ENCODE results near the gene CLEC3B. TPM values are rescaled to one million over a fixed set of nuclear protein-coding genes. Genes with fewer than 3 reads are reported as not detected.
"Not testable (repeated sequence)": the region's sequence is repeated elsewhere in the genome, so short reads cannot be mapped to it uniquely, and the experiment has no call there.

The CLEC3B gene
- total RNA-seq, 1 donor from 2014 or later, result 70.8 TPM

DNA sequence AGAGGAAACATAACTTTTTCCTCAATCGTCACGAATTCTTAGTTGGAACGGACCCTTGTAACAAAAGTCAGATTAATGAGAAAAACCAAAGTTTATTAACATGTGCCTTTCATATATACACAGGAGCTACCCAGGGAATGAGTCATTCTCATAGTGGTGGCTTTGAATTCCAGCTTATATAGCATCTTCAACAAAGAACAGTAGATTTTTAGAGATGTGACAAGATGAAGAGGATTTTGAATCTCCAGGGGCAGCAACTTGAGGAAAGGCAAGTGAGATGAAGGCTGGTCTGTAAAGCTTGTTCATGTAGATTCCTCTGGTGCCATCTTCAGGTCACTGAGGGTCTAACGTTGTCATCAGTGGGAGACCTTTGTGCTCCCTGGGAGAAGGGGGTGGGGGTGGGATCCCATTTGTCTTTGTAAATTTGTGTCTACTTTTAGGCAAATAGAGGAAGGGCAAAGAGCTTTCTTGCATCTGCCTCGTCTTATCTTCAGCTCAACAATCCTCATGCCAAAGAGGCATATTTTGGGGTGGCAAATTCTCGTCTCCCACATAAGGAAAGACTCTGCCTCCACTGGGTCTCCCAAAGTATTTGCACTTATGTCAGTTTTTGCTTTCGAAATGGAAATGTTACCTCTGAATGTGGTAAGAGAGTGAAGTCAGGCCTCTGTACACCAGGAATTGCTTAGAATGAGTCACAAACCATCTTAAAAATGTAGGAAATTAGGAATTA is 29.5 kb downstream of the CLEC3B start:
- DNase-seq (ENCODE audit: missing footprints), result no peak
- intact Hi-C loops (cut with DNase I), result loop anchor here (2.0 kb wide), 1 partner anchor 59 kb away; no protein-coding TSS in a partner anchor
- no peak for ATAC-seq

GRCh38 chr3:45056608-45057301 is 30.7 kb downstream of the CLEC3B start:
- intact Hi-C loops (cut with DNase I), result loop anchor here (2.0 kb wide), 1 partner anchor 58 kb away; no protein-coding TSS in a partner anchor
- ATAC-seq, result peak; percentile 95
- no peak for DNase-seq (ENCODE audit: missing footprints)

DNA sequence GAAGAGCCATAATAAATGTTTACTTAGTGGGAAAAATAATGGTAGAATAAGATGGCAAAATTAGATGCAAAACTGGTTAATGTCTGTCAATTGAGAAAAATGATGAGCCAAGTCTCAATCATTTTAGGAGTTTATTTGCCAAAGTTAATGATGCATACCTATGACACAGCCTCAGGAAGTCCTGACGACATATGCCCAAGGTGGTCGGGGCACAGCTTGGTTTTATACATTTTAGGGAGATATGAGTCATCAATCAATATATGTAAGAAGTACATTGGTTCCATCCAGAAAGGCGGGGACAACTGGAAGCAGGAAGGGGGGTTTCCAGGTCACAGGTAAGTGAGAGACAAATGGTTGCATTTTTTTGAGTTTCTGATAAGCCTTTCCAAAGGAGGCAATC is 31.5 kb downstream of the CLEC3B start:
- intact Hi-C loops (cut with DNase I), result loop anchor here (2.0 kb wide), 1 partner anchor 57 kb away; no protein-coding TSS in a partner anchor
- DNase-seq (ENCODE audit: missing footprints) (no peak), ATAC-seq (no peak)

DNA sequence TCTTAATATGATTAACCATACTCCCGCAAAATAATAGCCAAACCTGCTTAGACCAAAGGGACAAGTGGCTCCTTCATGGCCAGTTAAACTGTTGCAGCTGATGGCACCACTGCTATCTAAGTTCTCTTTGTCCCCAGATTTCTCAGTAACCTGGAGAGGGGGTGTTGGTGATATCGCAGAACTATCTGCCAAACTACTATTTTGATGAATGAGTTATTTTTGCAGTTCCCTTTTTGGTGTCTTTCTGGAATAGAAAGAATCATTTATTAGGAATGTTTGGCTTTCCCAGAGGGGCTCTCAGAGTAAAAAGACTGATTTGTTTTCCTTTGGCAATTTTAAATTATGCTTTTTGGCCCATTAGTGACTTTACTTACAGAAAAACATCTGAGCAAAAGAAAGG is 33.0 kb downstream of the CLEC3B start:
- DNase-seq (ENCODE audit: missing footprints), result no peak
- intact Hi-C loops (cut with DNase I), result no loop called here
- ATAC-seq, result no peak

DNA sequence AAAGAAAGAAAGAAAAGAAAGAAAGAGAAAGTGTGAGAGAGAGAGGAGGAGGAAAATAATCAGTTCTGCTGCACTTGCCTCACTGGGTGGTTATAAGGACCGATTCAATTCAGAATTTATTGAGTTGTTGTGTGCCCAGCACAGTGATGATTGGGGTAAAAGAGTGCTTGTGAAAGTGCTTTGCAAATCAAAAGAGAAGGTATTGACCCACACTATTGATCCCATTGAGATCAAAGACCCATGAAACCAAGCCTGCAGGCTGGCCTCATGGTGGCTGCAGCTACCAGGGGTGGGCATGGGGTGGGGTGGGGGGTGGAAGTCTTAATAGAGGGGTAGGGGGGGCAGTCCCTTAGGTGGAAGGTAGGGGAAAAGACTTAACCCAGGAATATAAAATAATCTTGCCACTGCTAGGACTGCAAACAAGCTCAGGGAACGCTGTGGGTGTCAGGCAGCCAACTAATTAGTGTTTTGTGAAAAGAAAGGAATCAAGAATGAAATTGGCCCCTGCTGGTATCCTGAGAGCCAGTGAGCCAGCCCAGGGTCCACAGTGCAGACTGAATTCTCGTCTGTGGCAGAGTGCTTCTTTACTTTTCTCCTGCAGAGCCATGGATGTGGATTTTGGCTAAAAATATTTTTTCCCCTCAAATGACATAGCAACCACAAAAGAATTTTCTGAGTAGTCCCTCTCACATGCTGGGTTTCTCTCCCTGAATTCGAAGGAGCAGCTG is 34.2 kb downstream of the CLEC3B start:
- DNase-seq (ENCODE audit: missing footprints), result no peak
- intact Hi-C loops (cut with DNase I), result no loop called here
- ATAC-seq, result no peak

DNA sequence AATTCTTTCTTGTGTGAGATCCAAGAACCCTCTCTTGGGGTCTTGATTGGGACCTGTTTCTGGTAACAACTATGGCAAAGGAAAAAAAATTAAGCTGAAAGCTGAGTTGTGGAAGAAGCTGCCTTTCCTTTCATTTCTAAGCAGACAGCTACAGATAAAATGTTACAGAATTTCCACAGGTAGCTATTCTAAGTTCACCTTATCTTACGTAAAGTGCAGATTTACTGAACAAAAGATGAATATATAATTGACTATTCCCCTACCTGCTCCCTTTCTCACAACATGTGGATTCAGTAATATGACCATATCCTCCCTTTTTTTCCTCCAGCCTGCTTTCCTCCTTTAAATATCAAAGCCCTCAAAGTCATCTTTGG is 36.6 kb downstream of the CLEC3B start:
- intact Hi-C loops (cut with DNase I), result no loop called here
- DNase-seq (ENCODE audit: missing footprints) (no peak), ATAC-seq (no peak)

- intact Hi-C loops (cut with DNase I), result no loop called here
- DNase-seq (ENCODE audit: missing footprints), result no peak
- ATAC-seq, result peak; percentile 51
Measured at GRCh38 chr3:45064512-45065372, 38.6 kb downstream of the CLEC3B start.

GRCh38 chr3:45065373-45065720 is 39.2 kb downstream of the CLEC3B start:
- ATAC-seq (no peak), DNase-seq (ENCODE audit: missing footprints) (no peak)
- intact Hi-C loops (cut with DNase I), result no loop called here

- DNase-seq (ENCODE audit: missing footprints), result no peak
- intact Hi-C loops (cut with DNase I), result no loop called here
- ATAC-seq, result no peak
Measured at GRCh38 chr3:45066109-45066801, 40.2 kb downstream of the CLEC3B start.

DNA sequence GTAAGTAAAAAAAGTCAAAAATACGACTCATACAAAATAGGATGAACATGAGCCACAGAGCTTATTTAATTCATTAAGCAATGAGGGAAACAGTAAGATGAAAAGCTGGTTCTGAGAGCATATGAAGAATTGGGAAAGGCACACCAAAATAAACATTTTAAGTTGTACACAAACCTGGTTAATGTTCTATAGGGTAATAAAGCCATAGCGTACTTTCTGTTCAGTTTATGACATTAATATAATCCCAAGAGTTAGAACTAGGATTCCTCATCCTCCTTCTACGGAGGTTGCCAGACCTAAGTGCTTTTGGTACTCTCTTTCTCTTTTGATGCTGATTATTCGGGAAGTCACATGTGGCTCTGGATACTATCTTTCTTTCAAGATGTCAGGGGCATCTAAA is 41.4 kb downstream of the CLEC3B start:
- ATAC-seq (no peak), DNase-seq (ENCODE audit: missing footprints) (no peak)
- intact Hi-C loops (cut with DNase I), result no loop called here

GRCh38 chr3:45067941-45068340 is 41.8 kb downstream of the CLEC3B start:
- ATAC-seq, result no peak
- intact Hi-C loops (cut with DNase I), result no loop called here
- no peak for DNase-seq (ENCODE audit: missing footprints)

DNA sequence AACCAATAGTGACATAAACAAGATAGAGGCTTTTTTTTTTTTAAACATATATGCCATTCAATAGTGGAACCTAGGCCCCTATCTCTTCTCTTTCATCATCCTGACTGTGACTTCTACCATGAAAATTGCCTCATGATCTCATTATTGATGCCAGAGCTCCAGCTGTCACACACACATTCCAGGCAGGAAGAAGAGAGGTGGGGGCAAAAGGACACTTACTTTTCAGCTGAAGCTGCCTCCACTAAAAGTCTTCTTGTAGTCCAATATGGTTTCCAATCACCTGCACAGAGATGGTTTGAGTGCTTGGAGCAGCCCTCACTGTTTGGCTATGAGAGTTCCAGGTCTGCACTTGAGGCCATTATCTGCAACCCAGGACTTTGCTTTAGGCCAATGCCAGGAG is 45.0 kb downstream of the CLEC3B start:
- intact Hi-C loops (cut with DNase I), result no loop called here
- DNase-seq (ENCODE audit: missing footprints) (no peak), ATAC-seq (no peak)

GRCh38 chr3:45075821-45076625 is 49.9 kb downstream of the CLEC3B start:
- DNase-seq (ENCODE audit: missing footprints), result no peak
- intact Hi-C loops (cut with DNase I), result no loop called here
- no peak for ATAC-seq

- DNase-seq (ENCODE audit: missing footprints); intact Hi-C loops (cut with DNase I); ATAC-seq: not testable (repeated sequence)
Measured at GRCh38 chr3:45078256-45078655, 52.2 kb downstream of the CLEC3B start.

GRCh38 chr3:45078910-45079522 is 52.9 kb downstream of the CLEC3B start:
- no peak for DNase-seq (ENCODE audit: missing footprints)
- intact Hi-C loops (cut with DNase I), result no loop called here
- ATAC-seq, result no peak

- no peak for DNase-seq (ENCODE audit: missing footprints)
- intact Hi-C loops (cut with DNase I), result no loop called here
- peak; percentile 70 for ATAC-seq
Measured at GRCh38 chr3:45079715-45080114, 53.6 kb downstream of the CLEC3B start.

DNA sequence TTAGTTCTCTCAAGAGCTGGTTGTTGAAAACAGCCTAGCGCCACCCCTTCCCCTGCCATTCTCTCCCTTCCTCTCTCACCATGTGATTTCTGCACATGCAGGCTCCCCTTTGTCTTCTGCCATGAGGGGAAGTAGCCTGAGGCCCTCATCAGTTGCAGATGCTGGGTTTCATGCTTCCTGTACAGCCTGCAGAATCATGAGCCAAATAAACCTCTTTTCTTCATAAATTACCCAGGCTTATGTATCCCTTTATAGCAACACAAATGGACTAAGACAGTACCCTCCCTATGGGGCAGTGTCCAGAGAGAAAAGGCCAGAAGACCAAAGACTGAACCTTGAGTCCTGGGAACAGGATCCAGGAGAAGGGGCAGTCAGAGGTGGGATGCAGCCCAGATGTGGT is 54.7 kb downstream of the CLEC3B start:
- DNase-seq (ENCODE audit: missing footprints) (no peak), ATAC-seq (no peak)
- intact Hi-C loops (cut with DNase I), result no loop called here
